OCI-LY1 (cell line): ENCODE data around the gene MAGI2.

Experiments
- H2AFZ ChIP-seq: fragments of 200-600 bp; sonication (generic), shearing (Covaris generic); 2 replicates; pipeline ENCODE4 v1.6.0; 2014; ENCODE audit warnings: antibody characterized with exemption, mild to moderate bottlenecking, low read length
- H3F3A ChIP-seq: fragments of 200-600 bp; sonication (generic), shearing (Covaris generic); 2 replicates; pipeline ENCODE4 v1.6.0; 2014; ENCODE audit warnings: mild to moderate bottlenecking, antibody characterized with exemption, low read length, moderate library complexity; ENCODE audit not compliant: insufficient read depth
- H3K27ac ChIP-seq: fragments of 200-600 bp; sonication (generic); 2 replicates; pipeline ENCODE4 v1.5.1; 2014; ENCODE audit warnings: low read length, mixed run types, mild to moderate bottlenecking, low read depth; ENCODE audit not compliant: poor library complexity, severe bottlenecking
- H3K27me3 ChIP-seq: fragments of 200-600 bp; sonication (generic); 2 replicates; pipeline ENCODE4 v1.6.0; 2014; ENCODE audit warnings: antibody characterized with exemption, mild to moderate bottlenecking, low read length, moderate library complexity; ENCODE audit not compliant: insufficient read depth
- H3K36me3 ChIP-seq: fragments of 200-600 bp; sonication (generic); 2 replicates; pipeline ENCODE4 v1.6.1; 2014; ENCODE audit warnings: mild to moderate bottlenecking, antibody characterized with exemption, low read length, moderate library complexity, mixed read lengths; ENCODE audit not compliant: insufficient read depth
- H3K4me1 ChIP-seq: fragments of 200-600 bp; sonication (generic); 2 replicates; pipeline ENCODE4 v1.5.1; 2014; ENCODE audit warnings: mild to moderate bottlenecking, low read length, moderate library complexity; ENCODE audit not compliant: insufficient read depth, severe bottlenecking
- H3K4me2 ChIP-seq: fragments of 200-600 bp; sonication (generic), shearing (Covaris generic); 2 replicates; pipeline ENCODE4 v1.6.1; 2014; ENCODE audit warnings: low read length
- H3K4me3 ChIP-seq: fragments of 200-600 bp; sonication (generic); 2 replicates; pipeline ENCODE4 v1.5.1; 2014; ENCODE audit warnings: low read length, low read depth, mild to moderate bottlenecking, mixed read lengths; ENCODE audit not compliant: poor library complexity, severe bottlenecking
- H3K79me2 ChIP-seq: fragments of 200-600 bp; shearing (Covaris generic); 2 replicates; pipeline ENCODE4 v1.6.1; 2016; ENCODE audit warnings: mixed run types, low read length, mixed read lengths; ENCODE audit not compliant: insufficient read depth
- H3K9ac ChIP-seq: fragments of 200-600 bp; sonication (generic), shearing (Covaris generic); 2 replicates; pipeline ENCODE4 v1.6.1; 2014; ENCODE audit warnings: mild to moderate bottlenecking, low read length, mixed read lengths
- H3K9me2 ChIP-seq: fragments of 200-600 bp; sonication (generic), shearing (Covaris generic); 2 replicates; pipeline ENCODE4 v1.6.1; 2014; ENCODE audit warnings: low read depth, mild to moderate bottlenecking, low read length, mixed read lengths
- H3K9me3 ChIP-seq: fragments of 200-600 bp; shearing (Covaris generic); 2 replicates; pipeline ENCODE4 v1.6.1; 2014; ENCODE audit warnings: low read length, mixed read lengths
- H4K20me1 ChIP-seq: fragments of 200-600 bp; sonication (generic), shearing (Covaris generic); 2 replicates; pipeline ENCODE4 v1.6.0; 2016; ENCODE audit warnings: mild to moderate bottlenecking, low read length; ENCODE audit not compliant: insufficient read depth
- EZH2 ChIP-seq: fragments of 200-600 bp; sonication (generic), shearing (Covaris generic); IDR thresholded peaks from 2 replicates; pipeline ENCODE4 v1.8.0; 2017; ENCODE audit warnings: borderline replicate concordance, mixed run types, mild to moderate bottlenecking, antibody characterized with exemption, low read length, moderate library complexity, mixed read lengths
- TF ChIP-seq, protein P1 (sequence below): fragments of 200-600 bp; sonication (generic), shearing (Covaris generic); IDR thresholded peaks from 2 replicates; pipeline ENCODE4 v1.5.1; 2017; ENCODE audit warnings: mild to moderate bottlenecking, antibody characterized with exemption, low read length, moderate library complexity, mixed read lengths

Gene MAGI2

DNA sequence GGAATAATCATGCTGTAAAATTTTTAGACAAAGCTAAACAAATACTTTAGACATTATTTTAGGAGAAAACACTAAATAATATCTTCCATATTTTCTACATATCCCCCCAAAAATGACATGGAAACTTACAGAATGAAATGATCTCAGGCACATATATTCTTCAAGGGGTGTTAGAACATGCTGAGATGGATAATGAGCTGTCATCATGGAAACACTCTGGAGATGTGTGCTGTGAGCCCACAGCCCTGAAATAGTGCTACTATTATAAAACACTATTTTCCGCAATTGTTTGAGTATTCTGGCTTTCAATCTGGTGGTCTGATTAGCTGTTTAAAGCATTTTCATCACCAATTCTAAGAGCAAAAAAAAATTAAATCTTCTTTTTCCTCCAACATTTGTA, 1269.2 kb downstream of the MAGI2 start:
- Histone ChIP-seq H3K4me2 (no peak overlapping the region), H3K27me3 (no peaks in the 10 kb centered on the region), H3K9ac (no peak overlapping the region)

DNA sequence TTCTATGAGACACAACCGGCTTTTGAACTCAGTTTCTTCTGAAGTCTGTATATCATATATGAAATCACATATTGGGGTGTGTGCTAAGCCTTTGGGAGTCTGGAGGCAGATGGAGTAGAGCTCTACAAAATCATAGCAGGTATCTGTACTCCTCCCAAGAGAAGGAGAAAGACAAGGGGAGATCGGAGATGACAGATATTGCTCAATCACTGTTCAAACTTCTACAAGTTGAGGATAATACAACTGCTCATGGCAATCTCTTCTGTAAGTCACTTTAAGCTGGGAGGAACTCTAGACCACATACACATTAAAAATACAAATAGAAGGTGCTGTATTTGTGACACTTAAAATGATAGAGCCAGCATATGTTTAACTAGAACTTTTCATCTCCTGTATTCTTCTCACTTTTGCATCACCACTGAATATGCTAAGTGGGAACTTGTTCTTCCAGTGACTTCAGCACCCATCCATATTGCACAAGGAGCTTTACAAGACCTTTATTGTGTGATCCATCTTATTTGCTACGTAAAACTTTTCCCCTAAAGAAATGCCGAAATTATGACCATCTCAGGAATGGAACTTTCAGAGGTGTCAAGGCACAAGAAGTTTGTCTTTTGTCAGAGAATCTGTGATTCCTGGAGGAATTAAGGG, 1273.5 kb downstream of the MAGI2 start:
- Histone ChIP-seq H3F3A (no peaks in the 10 kb centered on the region), H3K4me1 (no peaks in the 10 kb centered on the region), H3K9me2 (no peaks in the 10 kb centered on the region), H3K9me3 (no peaks in the 10 kb centered on the region), H4K20me1 (no peaks in the 10 kb centered on the region), H3K27ac (no peak overlapping the region), H3K9ac (no peak overlapping the region), H2AFZ (no peak overlapping the region), H3K79me2 (no peaks in the 10 kb centered on the region), H3K4me3 (no peak overlapping the region), H3K36me3 (no peaks in the 10 kb centered on the region), H3K4me2 (no peak overlapping the region), H3K27me3 (no peaks in the 10 kb centered on the region)
- TF ChIP-seq EZH2: no peak
- TF ChIP-seq, protein P1, sequence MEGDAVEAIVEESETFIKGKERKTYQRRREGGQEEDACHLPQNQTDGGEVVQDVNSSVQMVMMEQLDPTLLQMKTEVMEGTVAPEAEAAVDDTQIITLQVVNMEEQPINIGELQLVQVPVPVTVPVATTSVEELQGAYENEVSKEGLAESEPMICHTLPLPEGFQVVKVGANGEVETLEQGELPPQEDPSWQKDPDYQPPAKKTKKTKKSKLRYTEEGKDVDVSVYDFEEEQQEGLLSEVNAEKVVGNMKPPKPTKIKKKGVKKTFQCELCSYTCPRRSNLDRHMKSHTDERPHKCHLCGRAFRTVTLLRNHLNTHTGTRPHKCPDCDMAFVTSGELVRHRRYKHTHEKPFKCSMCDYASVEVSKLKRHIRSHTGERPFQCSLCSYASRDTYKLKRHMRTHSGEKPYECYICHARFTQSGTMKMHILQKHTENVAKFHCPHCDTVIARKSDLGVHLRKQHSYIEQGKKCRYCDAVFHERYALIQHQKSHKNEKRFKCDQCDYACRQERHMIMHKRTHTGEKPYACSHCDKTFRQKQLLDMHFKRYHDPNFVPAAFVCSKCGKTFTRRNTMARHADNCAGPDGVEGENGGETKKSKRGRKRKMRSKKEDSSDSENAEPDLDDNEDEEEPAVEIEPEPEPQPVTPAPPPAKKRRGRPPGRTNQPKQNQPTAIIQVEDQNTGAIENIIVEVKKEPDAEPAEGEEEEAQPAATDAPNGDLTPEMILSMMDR: no peak

More for the DNA sequence above, 1269.2 kb downstream of the MAGI2 start:
- Histone ChIP-seq H3K27ac (no peak overlapping the region), H3F3A (no peaks in the 10 kb centered on the region), H3K4me3 (no peak overlapping the region), H3K9me2 (no peaks in the 10 kb centered on the region), H2AFZ (no peak overlapping the region), H3K36me3 (no peaks in the 10 kb centered on the region), H3K79me2 (no peaks in the 10 kb centered on the region), H3K9me3 (no peaks in the 10 kb centered on the region), H3K4me1 (no peaks in the 10 kb centered on the region), H4K20me1 (no peaks in the 10 kb centered on the region)
- TF ChIP-seq EZH2: no peak
- TF ChIP-seq, protein P1: no peak

DNA sequence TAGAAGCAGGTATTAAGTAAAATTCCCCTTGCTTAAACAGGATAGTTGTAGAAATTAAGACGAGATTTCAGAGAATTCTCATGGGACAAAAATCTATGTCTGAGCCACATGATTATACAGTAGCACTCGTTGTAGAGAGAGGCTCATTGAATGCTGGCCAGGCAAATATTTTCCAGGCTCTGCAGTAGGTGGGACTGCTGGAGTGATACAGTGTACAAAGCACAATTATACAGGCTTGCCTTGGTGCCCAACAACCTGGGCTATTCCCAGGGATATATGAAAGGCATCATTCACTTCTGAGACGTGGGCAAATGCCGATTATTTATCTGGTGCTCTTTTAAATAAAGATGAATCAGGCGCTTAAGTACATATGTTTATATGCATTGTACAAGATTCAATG, 1274.3 kb downstream of the MAGI2 start:
- Histone ChIP-seq H3K27me3 (no peaks in the 10 kb centered on the region), H3K27ac (no peak overlapping the region), H3K4me1 (no peaks in the 10 kb centered on the region), H3K4me2 (no peak overlapping the region), H4K20me1 (no peaks in the 10 kb centered on the region), H3K36me3 (no peaks in the 10 kb centered on the region), H2AFZ (no peak overlapping the region), H3K79me2 (no peaks in the 10 kb centered on the region), H3F3A (no peaks in the 10 kb centered on the region), H3K4me3 (no peak overlapping the region), H3K9me2 (no peaks in the 10 kb centered on the region), H3K9ac (no peak overlapping the region), H3K9me3 (no peaks in the 10 kb centered on the region)
- TF ChIP-seq, protein P1: no peak
- no peak for TF ChIP-seq EZH2
